Uterus (tissue), 2 donors: ENCODE measurements around the gene GNG7.

ENCODE experiments used
- POLR2A ChIP-seq, 2 donors: fragments of 450-650 bp; IDR thresholded peaks; one replicate each; pipeline ENCODE4 v1.6.1; 2016; ENCODE audit warnings: antibody characterized with exemption in 2 of 2, mild to moderate bottlenecking in 1 of 2, moderate library complexity in 1 of 2
- TF ChIP-seq, protein P1 (sequence below), 4 experiments: fragments of 200-600 bp in 2 of 4; fragments of 450-650 bp in 2 of 4; sonication (generic) in 2 of 4; IDR thresholded peaks; one replicate each; pipeline ENCODE4 v1.5.1; 2016 to 2019; ENCODE audit warnings: antibody characterized with exemption in 4 of 4, mild to moderate bottlenecking in 2 of 4, moderate library complexity in 1 of 4

DNA sequence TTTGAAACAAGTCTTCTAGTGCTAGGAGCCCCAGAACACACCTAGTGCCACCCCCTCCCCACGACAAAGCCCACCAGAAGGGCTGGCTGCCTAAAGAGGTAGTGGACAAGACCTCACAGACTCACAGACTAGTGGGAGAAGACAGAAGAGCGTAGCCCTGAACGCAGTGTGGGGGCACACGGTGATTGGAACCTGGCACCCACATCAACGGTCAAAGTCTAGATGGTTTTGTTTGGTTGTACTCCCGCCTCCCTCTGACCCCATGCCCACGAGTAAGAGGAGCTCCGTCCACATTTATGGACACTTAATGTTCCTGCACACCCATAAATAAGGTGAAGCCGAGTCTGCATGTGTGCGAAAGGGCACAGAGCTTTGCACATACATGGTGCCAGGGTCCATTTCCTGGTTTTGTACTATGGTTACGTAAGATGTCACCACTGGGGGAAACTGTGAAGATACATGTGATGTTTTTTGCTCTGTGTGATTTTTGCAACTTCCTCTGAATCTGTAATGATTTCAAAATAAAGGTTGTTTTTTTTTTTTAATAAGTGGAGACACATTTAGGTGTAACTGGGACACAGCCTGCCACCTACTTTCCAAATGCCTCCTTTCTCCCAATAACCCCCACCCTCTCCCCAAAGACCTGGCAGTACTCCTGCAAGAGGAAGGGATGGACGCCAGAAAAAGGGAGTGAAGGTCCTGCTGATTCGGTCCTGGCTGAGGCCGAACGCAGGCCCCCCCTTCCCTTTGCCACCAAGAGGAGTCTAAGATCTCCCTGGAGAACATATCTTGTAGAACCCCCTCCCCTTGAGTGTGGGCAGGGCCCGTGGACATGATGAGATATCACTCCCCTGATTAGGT, 72.8 kb downstream of the GNG7 start:
- TF ChIP-seq, protein P1, sequence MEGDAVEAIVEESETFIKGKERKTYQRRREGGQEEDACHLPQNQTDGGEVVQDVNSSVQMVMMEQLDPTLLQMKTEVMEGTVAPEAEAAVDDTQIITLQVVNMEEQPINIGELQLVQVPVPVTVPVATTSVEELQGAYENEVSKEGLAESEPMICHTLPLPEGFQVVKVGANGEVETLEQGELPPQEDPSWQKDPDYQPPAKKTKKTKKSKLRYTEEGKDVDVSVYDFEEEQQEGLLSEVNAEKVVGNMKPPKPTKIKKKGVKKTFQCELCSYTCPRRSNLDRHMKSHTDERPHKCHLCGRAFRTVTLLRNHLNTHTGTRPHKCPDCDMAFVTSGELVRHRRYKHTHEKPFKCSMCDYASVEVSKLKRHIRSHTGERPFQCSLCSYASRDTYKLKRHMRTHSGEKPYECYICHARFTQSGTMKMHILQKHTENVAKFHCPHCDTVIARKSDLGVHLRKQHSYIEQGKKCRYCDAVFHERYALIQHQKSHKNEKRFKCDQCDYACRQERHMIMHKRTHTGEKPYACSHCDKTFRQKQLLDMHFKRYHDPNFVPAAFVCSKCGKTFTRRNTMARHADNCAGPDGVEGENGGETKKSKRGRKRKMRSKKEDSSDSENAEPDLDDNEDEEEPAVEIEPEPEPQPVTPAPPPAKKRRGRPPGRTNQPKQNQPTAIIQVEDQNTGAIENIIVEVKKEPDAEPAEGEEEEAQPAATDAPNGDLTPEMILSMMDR (IDR thresholded peaks at IDR 0.05) = no peak
- no peak for TF ChIP-seq POLR2A (IDR thresholded peaks at IDR 0.05)
